Hepatocyte (in vitro differentiated cells): Measurements from ENCODE around the gene CR2.

Experiments used
- CTCF ChIP-seq: fragments of 200-600 bp; sonication (generic); IDR thresholded peaks from 2 replicates; pipeline ENCODE4 v1.5.1; 2016; ENCODE audit warnings: antibody characterized with exemption, mild to moderate bottlenecking; ENCODE audit not compliant: poor library complexity
- EZH2 ChIP-seq: fragments of 200-600 bp; sonication (generic); IDR thresholded peaks from 2 replicates; pipeline ENCODE4 v1.6.1; 2016; ENCODE audit warnings: antibody characterized with exemption, mild to moderate bottlenecking, borderline replicate concordance
- EZH2phosphoT487 ChIP-seq: fragments of 200-600 bp; sonication (generic); IDR thresholded peaks from one replicate; pipeline ENCODE4 v1.6.1; 2018; ENCODE audit warnings: antibody characterized with exemption, mild to moderate bottlenecking, low read depth, moderate library complexity; ENCODE audit not compliant: unreplicated experiment, severe bottlenecking

- TF ChIP-seq CTCF, result no peak
- no peak for TF ChIP-seq EZH2
- no peak for TF ChIP-seq EZH2phosphoT487
These were observed 9.4 kb downstream of the CR2 start for GRCh38 chr1:207463571-207463970.
